ENCODE data around the gene LMNA. TPM values are rescaled to one million over a fixed set of nuclear protein-coding genes. Genes with fewer than 3 reads are reported as not detected.

Gene LMNA
- total RNA-seq, 1 donor: 854 TPM

GRCh38 chr1:156102633-156103511 is 11.6 kb upstream of the LMNA start:
- DNase-seq (ENCODE audit: insufficient read length, low spot score, missing footprints): peak; percentile 88

GRCh38 chr1:156103521-156103947 is 11.0 kb upstream of the LMNA start:
- Histone ChIP-seq H3K27ac (ENCODE audit: low read depth, low read length) (peak overlapping the region; percentile 97), H2AFZ (ENCODE audit: low read length) (no peak overlapping the region), H3K4me3 (ENCODE audit: insufficient read depth, low read length) (peak overlapping the region; percentile 44), H4K20me1 (ENCODE audit: insufficient read depth, low read length) (no peaks in the 10 kb centered on the region), H3K9me3 (ENCODE audit: low read depth, low read length) (no peaks in the 10 kb centered on the region), H3K36me3 (ENCODE audit: insufficient read depth, low read length) (no peaks in the 10 kb centered on the region), H3K79me2 (ENCODE audit: insufficient read depth, low read length) (peaks cover 17% of the 10 kb centered on the region), H3K4me1 (ENCODE audit: insufficient read depth, low read length) (peaks cover 61% of the 10 kb centered on the region), H3K4me2 (ENCODE audit: insufficient read depth, low read length) (peak overlapping the region; percentile 64), H3K27me3 (ENCODE audit: insufficient read depth, low read length) (no peaks in the 10 kb centered on the region)
- DNase-seq (ENCODE audit: insufficient read length, low spot score, missing footprints): peak; percentile 92
- no peak for TF ChIP-seq CTCF (IDR thresholded peaks at IDR 0.05; ENCODE audit: extremely low read depth, low read depth, low read length)

More at GRCh38 chr1:156102633-156103511, 11.6 kb upstream of the LMNA start:
- Histone ChIP-seq H2AFZ (ENCODE audit: low read length) (peak overlapping the region; percentile 67), H3K9me3 (ENCODE audit: low read depth, low read length) (no peaks in the 10 kb centered on the region), H3K79me2 (ENCODE audit: insufficient read depth, low read length) (peaks cover 17% of the 10 kb centered on the region), H3K4me3 (ENCODE audit: insufficient read depth, low read length) (peak overlapping the region; percentile 20), H3K4me1 (ENCODE audit: insufficient read depth, low read length) (peaks cover 61% of the 10 kb centered on the region), H3K4me2 (ENCODE audit: insufficient read depth, low read length) (peak overlapping the region; percentile 64), H4K20me1 (ENCODE audit: insufficient read depth, low read length) (no peaks in the 10 kb centered on the region), H3K36me3 (ENCODE audit: insufficient read depth, low read length) (no peaks in the 10 kb centered on the region), H3K27me3 (ENCODE audit: insufficient read depth, low read length) (no peaks in the 10 kb centered on the region), H3K27ac (ENCODE audit: low read depth, low read length) (peak overlapping the region; percentile 97)
- TF ChIP-seq CTCF (IDR thresholded peaks at IDR 0.05; ENCODE audit: extremely low read depth, low read depth, low read length): no peak

GRCh38 chr1:156104065-156104810 is 10.3 kb upstream of the LMNA start:
- Histone ChIP-seq H3K4me2 (ENCODE audit: insufficient read depth, low read length) (peak overlapping the region; percentile 64), H3K4me1 (ENCODE audit: insufficient read depth, low read length) (peaks cover 61% of the 10 kb centered on the region), H3K27me3 (ENCODE audit: insufficient read depth, low read length) (no peaks in the 10 kb centered on the region), H2AFZ (ENCODE audit: low read length) (no peak overlapping the region), H3K27ac (ENCODE audit: low read depth, low read length) (peak overlapping the region; percentile 97), H3K4me3 (ENCODE audit: insufficient read depth, low read length) (peak overlapping the region; percentile 44), H3K79me2 (ENCODE audit: insufficient read depth, low read length) (peaks cover 17% of the 10 kb centered on the region), H4K20me1 (ENCODE audit: insufficient read depth, low read length) (no peaks in the 10 kb centered on the region), H3K9me3 (ENCODE audit: low read depth, low read length) (no peaks in the 10 kb centered on the region), H3K36me3 (ENCODE audit: insufficient read depth, low read length) (no peaks in the 10 kb centered on the region)
- TF ChIP-seq CTCF (IDR thresholded peaks at IDR 0.05; ENCODE audit: extremely low read depth, low read depth, low read length): no peak
- peak; percentile 97 for DNase-seq (ENCODE audit: insufficient read length, low spot score, missing footprints)
